HL-60 (cell line): ENCODE results near the gene AZIN2.

Experiments
- CTCF ChIP-seq: IDR thresholded peaks from one replicate; pipeline ENCODE4 v1.5.1; 2011; ENCODE audit warnings: low read length, control low read depth, inconsistent platforms; ENCODE audit not compliant: insufficient read depth
- GABPA ChIP-seq: IDR thresholded peaks from 2 replicates; pipeline ENCODE4 v1.6.1; 2012; ENCODE audit warnings: low read depth
- POLR2AphosphoS5 ChIP-seq: IDR thresholded peaks from 2 replicates; pipeline ENCODE4 v1.6.1; 2012; ENCODE audit warnings: low read depth
- REST ChIP-seq: IDR thresholded peaks from 2 replicates; pipeline ENCODE4 v1.6.1; 2012; ENCODE audit warnings: low read depth; ENCODE audit not compliant: insufficient replicate concordance
- SPI1 ChIP-seq: IDR thresholded peaks from 2 replicates; pipeline ENCODE4 v1.6.1; 2012; ENCODE audit warnings: low read depth, mild to moderate bottlenecking, borderline replicate concordance

- TF ChIP-seq GABPA, result no peak
- TF ChIP-seq CTCF, result no peak
- TF ChIP-seq POLR2AphosphoS5, result no peak
- no peak for TF ChIP-seq REST
- TF ChIP-seq SPI1, result no peak
Observed at GRCh38 chr1:33047290-33047689, 33.7 kb upstream of the AZIN2 start.
